Sigmoid colon (tissue), 4 donors: ENCODE results near the gene SAMD4A.

Experiments used
- CTCF ChIP-seq, 4 experiments: fragments of 450-650 bp in 3 of 4; fragments of 200-600 bp in 1 of 4; IDR thresholded peaks; one replicate each; pipeline ENCODE4 v1.5.1; 2016 to 2019; ENCODE audit warnings: antibody characterized with exemption in 4 of 4, mild to moderate bottlenecking in 3 of 4, moderate library complexity in 2 of 4
- POLR2A ChIP-seq, 2 donors: fragments of 450-650 bp; IDR thresholded peaks; one replicate each; pipeline ENCODE4 v1.6.1; 2016; ENCODE audit warnings: antibody characterized with exemption in 2 of 2, mild to moderate bottlenecking in 2 of 2, moderate library complexity in 2 of 2
- POLR2AphosphoS5 ChIP-seq, 4 donors: sonication (generic); formaldehyde crosslinking; IDR thresholded peaks; one replicate each; pipeline ENCODE4 v1.6.1; 2017; ENCODE audit warnings: antibody characterized with exemption in 4 of 4

DNA sequence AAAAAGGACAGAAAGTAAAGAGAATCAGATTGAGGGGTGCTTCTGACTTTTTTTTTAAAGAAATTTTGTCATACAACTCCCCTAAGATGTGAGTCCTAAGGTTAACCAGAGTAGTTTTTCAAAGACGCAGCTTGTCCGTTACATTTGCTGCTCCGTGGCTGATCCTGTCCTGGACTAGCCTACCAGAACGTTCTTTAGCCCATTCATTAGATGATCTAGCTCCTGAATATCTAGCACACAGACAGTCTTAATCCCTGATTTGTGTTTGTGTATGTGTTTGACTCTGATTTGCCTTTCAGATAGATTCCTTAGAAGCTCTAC, 60.3 kb downstream of the SAMD4A start:
- TF ChIP-seq POLR2A (IDR thresholded peaks at IDR 0.05) (no peak), POLR2AphosphoS5 (IDR thresholded peaks at IDR 0.05) (no peak), CTCF (IDR thresholded peaks at IDR 0.05) (no peak)
